ENCODE measurements around the gene FOXL1. TPM values are rescaled to one million over a fixed set of nuclear protein-coding genes. Genes with fewer than 3 reads are reported as not detected.

Gene FOXL1
- total and polyA plus RNA-seq, 9 of the 15 experiments (the other 6 are each of a cell fraction or from before 2014, with no cell fraction given) = not detected

- TF ChIP-seq POLR2B (IDR thresholded peaks at IDR 0.05; ENCODE audit: low read depth, partially characterized antibody) (peak; percentile 77), WHSC1 (IDR thresholded peaks at IDR 0.05; ENCODE audit: low read length) (no peak), ARID3A (IDR thresholded peaks at IDR 0.05; ENCODE audit: borderline replicate concordance, low read depth, low read length) (no peak), STAT5A (IDR thresholded peaks at IDR 0.05; ENCODE audit: borderline replicate concordance, low read length) (no peak), HINFP (tag; conservative IDR thresholded peaks at IDR 0.05; ENCODE audit: low read depth) (no peak), U2AF2 (optimal IDR thresholded peaks at IDR 0.05; ENCODE audit: low read depth, low read length) (no peak), ERF (CRISPR knock-in tag; IDR thresholded peaks at IDR 0.05) (no peak), NFYB (IDR thresholded peaks at IDR 0.05; ENCODE audit: extremely low read depth, insufficient read length) (no peak), GTF2E2 (tag; IDR thresholded peaks at IDR 0.05) (peak; percentile 57; the same call in 1 of the 2 replicates), ZNF79 (CRISPR knock-in tag; IDR thresholded peaks at IDR 0.05; ENCODE audit: low read depth) (no peak), ZBED1 (IDR thresholded peaks at IDR 0.05) (no peak), KDM2B (CRISPR knock-in tag; IDR thresholded peaks at IDR 0.05) (no peak), MED1 (CRISPR knock-in tag; IDR thresholded peaks at IDR 0.05; ENCODE audit: borderline replicate concordance) (no peak), ZKSCAN3 (CRISPR knock-in tag; IDR thresholded peaks at IDR 0.05) (no peak), GABPA (tag; conservative IDR thresholded peaks at IDR 0.05; ENCODE audit: low read depth) (no peak), MEIS2 (IDR thresholded peaks at IDR 0.05; ENCODE audit: partially characterized antibody) (peak; percentile 94), KAT2B (IDR thresholded peaks at IDR 0.05; ENCODE audit: low read depth, low read length) (no peak), RBM22 (IDR thresholded peaks at IDR 0.05; ENCODE audit: low read depth, low read length, poor library complexity, severe bottlenecking) (no peak), ZMIZ1 (IDR thresholded peaks at IDR 0.05; ENCODE audit: low read depth in 2 of 2, low read length in 2 of 2) (no peak), SETDB1 (IDR thresholded peaks at IDR 0.05; ENCODE audit: low read length) (no peak), KLF13 (tag; IDR thresholded peaks at IDR 0.05; ENCODE audit: borderline replicate concordance, low read depth) (no peak), CTBP1 (IDR thresholded peaks at IDR 0.05; ENCODE audit: borderline replicate concordance) (peak; percentile 30; the same call in 1 of the 2 replicates), PTBP1 (IDR thresholded peaks at IDR 0.05; ENCODE audit: low read depth, low read length) (peak; percentile 85; the same call in 1 of the 2 replicates)
Observed at GRCh38 chr16:86554917-86555703, 23.2 kb upstream of the FOXL1 start, which contains the start of gene MTHFSD (continued).

All from K562 (cell line).